Measurements from ENCODE around the gene TSPYL2. TPM values are rescaled to one million over a fixed set of nuclear protein-coding genes. Genes with fewer than 3 reads are reported as not detected.

TSPYL2 gene
- total and polyA plus RNA-seq, 8 donors: 11.8 to 134 (median 24.0) TPM

GRCh38 chrX:53072418-53073114, 9.6 kb upstream of the TSPYL2 start:
- Histone ChIP-seq H3K4me1 (no peaks in the 10 kb centered on the region), H3K9me3 (no peaks in the 10 kb centered on the region), H3K27ac (no peak overlapping the region), H3K27me3 (peaks cover 0 to 23% (median 0%) of the 10 kb centered on the region in 4 donors), H3K4me3 (no peak overlapping the region), H3K36me3 (no peaks in the 10 kb centered on the region)
- 59 to 69% methylated on average over 9 of the region's 9 CpGs for WGBS, 2 donors
- no peak for DNase-seq
- FAIRE-seq: no peak
- TF ChIP-seq, protein P1, sequence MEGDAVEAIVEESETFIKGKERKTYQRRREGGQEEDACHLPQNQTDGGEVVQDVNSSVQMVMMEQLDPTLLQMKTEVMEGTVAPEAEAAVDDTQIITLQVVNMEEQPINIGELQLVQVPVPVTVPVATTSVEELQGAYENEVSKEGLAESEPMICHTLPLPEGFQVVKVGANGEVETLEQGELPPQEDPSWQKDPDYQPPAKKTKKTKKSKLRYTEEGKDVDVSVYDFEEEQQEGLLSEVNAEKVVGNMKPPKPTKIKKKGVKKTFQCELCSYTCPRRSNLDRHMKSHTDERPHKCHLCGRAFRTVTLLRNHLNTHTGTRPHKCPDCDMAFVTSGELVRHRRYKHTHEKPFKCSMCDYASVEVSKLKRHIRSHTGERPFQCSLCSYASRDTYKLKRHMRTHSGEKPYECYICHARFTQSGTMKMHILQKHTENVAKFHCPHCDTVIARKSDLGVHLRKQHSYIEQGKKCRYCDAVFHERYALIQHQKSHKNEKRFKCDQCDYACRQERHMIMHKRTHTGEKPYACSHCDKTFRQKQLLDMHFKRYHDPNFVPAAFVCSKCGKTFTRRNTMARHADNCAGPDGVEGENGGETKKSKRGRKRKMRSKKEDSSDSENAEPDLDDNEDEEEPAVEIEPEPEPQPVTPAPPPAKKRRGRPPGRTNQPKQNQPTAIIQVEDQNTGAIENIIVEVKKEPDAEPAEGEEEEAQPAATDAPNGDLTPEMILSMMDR (IDR thresholded peaks at IDR 0.05): no peak
- intact Hi-C loops (cut with DNase I): no loop called here
- peak in 2 of 4 donors; percentile 5 to 13 for ATAC-seq

DNA sequence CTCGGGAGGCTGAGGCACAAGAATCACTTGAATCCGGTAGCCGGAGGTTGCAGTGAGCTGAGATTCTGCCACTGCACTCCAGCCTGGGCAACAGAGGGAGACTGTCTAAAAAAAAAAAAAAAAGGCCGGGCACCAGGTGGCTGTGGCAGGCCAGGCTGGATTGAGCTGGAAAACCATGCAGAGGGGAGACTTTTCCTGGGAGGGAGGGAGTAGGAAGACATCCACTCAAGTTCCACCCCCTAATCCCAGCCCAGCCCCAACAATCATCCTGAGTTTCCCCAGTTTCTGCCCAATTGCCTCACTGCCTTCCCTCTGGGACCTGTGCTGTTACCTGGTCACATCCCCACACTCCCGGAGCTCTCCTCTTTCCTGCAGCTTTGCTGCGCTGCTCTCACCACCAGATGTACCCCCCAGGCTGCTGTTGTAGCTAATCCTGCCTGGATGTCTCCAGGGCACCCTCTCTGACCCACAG, 9.0 kb upstream of the TSPYL2 start:
- WGBS, 2 donors: 53 to 59% methylated on average over 6 of the region's 6 CpGs
- Histone ChIP-seq H3K36me3 (no peaks in the 10 kb centered on the region), H3K9me3 (no peaks in the 10 kb centered on the region), H3K4me3 (no peak overlapping the region), H3K4me1 (no peaks in the 10 kb centered on the region), H3K27me3 (peaks cover 0 to 20% (median 0%) of the 10 kb centered on the region in 4 donors), H3K27ac (no peak overlapping the region)
- TF ChIP-seq, protein P1 (IDR thresholded peaks at IDR 0.05): no peak
- ATAC-seq (peak in 3 of 4 donors; percentile 22 to 35 (median 25)), FAIRE-seq (no peak), DNase-seq (no peak)
- intact Hi-C loops (cut with DNase I): no loop called here

- Histone ChIP-seq H3K4me1 (no peaks in the 10 kb centered on the region), H3K36me3 (no peaks in the 10 kb centered on the region), H3K27ac (no peak overlapping the region), H3K4me3 (no peak overlapping the region), H3K27me3 (peaks cover 0 to 12% (median 0%) of the 10 kb centered on the region in 4 donors), H3K9me3 (no peaks in the 10 kb centered on the region)
- DNase-seq (no peak), FAIRE-seq (no peak), ATAC-seq (no peak)
- intact Hi-C loops (cut with DNase I): no loop called here
- TF ChIP-seq, protein P1 (IDR thresholded peaks at IDR 0.05): no peak
- 77% methylated on average over 7 of the region's 7 CpGs for WGBS, 2 donors
Observed at GRCh38 chrX:53075011-53075410, 7.2 kb upstream of the TSPYL2 start.

- FAIRE-seq (no peak), ATAC-seq (no peak), DNase-seq (no peak)
- H3K27ac ChIP-seq: no peak overlapping the region
- H3K27me3 ChIP-seq: no peaks in the 10 kb centered on the region
- H3K36me3 ChIP-seq: no peaks in the 10 kb centered on the region
- no peak overlapping the region for H3K4me3 ChIP-seq
- 91 to 96% methylated on average over 21 of the region's 21 CpGs for WGBS, 2 donors
- H3K9me3 ChIP-seq: no peaks in the 10 kb centered on the region
- no peaks in the 10 kb centered on the region for H3K4me1 ChIP-seq
- TF ChIP-seq, protein P1 (IDR thresholded peaks at IDR 0.05): no peak
- intact Hi-C loops (cut with DNase I): no loop called here
Observed at GRCh38 chrX:53076671-53077070, 5.5 kb upstream of the TSPYL2 start.
